Measurements from ENCODE around the gene CRTC1. TPM values are rescaled to one million over a fixed set of nuclear protein-coding genes. Genes with fewer than 3 reads are reported as not detected.

Gene CRTC1
- total RNA-seq, 1 donor from 2014 or later: 14.6 TPM

DNA sequence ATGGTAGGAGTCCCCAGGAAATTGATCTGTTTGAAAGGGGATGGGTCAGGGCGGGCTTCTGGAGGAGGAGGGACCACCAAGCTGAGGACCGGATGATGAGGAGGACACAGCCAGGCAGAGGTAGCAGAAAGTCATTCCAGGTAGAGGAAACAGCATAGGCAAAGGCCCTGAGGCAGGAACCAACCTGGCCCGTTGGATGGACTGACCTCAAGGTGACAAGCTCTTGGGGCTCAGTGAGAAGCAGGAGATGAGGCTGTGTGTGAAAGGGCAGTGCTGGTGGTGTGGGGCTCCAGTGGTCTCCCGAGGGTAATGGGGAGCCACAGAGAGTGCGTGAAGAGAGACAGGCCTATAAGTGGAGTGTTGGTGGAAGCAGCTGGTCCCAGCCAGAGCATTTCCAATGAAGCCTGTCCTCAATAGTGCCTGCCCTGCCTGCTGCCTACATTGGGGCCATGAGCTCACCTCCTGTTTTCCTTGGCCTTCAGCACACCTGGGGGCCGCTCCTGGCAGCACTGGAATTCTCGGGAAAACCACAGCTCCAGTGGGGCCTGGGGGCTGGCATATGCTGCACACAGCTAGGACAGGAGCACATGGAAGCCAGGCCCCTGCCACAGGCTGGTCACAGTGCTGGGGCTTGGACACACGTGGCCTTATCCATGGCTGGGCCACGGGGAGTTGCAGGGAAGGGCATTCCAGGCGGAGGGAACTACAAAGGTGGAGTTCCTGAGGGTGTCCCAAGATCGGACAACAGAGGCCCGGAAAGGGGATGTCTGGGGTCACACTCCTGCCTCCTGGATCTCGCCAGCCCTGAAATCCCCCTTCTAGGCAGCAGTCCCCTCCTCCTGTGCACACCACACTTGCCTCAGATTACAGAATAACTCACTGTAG, 109.9 kb downstream of the CRTC1 start:
- no peak overlapping the region for H3K27ac Mint-ChIP-seq (ENCODE audit: unreplicated experiment)
- H3K9me3 Mint-ChIP-seq (ENCODE audit: low read depth): no peaks in the 10 kb centered on the region
- H3K4me3 Mint-ChIP-seq (ENCODE audit: unreplicated experiment): no peak overlapping the region
- TF ChIP-seq, protein P1, sequence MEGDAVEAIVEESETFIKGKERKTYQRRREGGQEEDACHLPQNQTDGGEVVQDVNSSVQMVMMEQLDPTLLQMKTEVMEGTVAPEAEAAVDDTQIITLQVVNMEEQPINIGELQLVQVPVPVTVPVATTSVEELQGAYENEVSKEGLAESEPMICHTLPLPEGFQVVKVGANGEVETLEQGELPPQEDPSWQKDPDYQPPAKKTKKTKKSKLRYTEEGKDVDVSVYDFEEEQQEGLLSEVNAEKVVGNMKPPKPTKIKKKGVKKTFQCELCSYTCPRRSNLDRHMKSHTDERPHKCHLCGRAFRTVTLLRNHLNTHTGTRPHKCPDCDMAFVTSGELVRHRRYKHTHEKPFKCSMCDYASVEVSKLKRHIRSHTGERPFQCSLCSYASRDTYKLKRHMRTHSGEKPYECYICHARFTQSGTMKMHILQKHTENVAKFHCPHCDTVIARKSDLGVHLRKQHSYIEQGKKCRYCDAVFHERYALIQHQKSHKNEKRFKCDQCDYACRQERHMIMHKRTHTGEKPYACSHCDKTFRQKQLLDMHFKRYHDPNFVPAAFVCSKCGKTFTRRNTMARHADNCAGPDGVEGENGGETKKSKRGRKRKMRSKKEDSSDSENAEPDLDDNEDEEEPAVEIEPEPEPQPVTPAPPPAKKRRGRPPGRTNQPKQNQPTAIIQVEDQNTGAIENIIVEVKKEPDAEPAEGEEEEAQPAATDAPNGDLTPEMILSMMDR (IDR thresholded peaks at IDR 0.05): no peak
- DNase-seq (ENCODE audit: low spot score): no peak
- peaks cover 3% of the 10 kb centered on the region for H3K36me3 Mint-ChIP-seq (ENCODE audit: low read depth)
- peaks cover 23% of the 10 kb centered on the region for H3K4me1 Mint-ChIP-seq (ENCODE audit: low read depth)
- H3K27me3 Mint-ChIP-seq (ENCODE audit: low read depth): peaks cover 27% of the 10 kb centered on the region

- DNase-seq (ENCODE audit: low spot score): no peak
- Mint-ChIP-seq H3K4me1 (ENCODE audit: low read depth) (peaks cover 23% of the 10 kb centered on the region), H3K9me3 (ENCODE audit: low read depth) (no peaks in the 10 kb centered on the region), H3K27ac (ENCODE audit: unreplicated experiment) (no peak overlapping the region), H3K36me3 (ENCODE audit: low read depth) (peaks cover 3% of the 10 kb centered on the region), H3K4me3 (ENCODE audit: unreplicated experiment) (no peak overlapping the region), H3K27me3 (ENCODE audit: low read depth) (peaks cover 24% of the 10 kb centered on the region)
- TF ChIP-seq, protein P1 (IDR thresholded peaks at IDR 0.05): no peak
Observed at GRCh38 chr19:18794029-18794313, 110.5 kb downstream of the CRTC1 start.

GRCh38 chr19:18794692-18795091, 111.2 kb downstream of the CRTC1 start:
- DNase-seq (ENCODE audit: low spot score): no peak
- Mint-ChIP-seq H3K9me3 (ENCODE audit: low read depth) (no peaks in the 10 kb centered on the region), H3K36me3 (ENCODE audit: low read depth) (peaks cover 3% of the 10 kb centered on the region), H3K27ac (ENCODE audit: unreplicated experiment) (no peak overlapping the region), H3K4me1 (ENCODE audit: low read depth) (peaks cover 19% of the 10 kb centered on the region), H3K27me3 (ENCODE audit: low read depth) (peaks cover 18% of the 10 kb centered on the region), H3K4me3 (ENCODE audit: unreplicated experiment) (no peak overlapping the region)
- TF ChIP-seq, protein P1 (IDR thresholded peaks at IDR 0.05): no peak

DNA sequence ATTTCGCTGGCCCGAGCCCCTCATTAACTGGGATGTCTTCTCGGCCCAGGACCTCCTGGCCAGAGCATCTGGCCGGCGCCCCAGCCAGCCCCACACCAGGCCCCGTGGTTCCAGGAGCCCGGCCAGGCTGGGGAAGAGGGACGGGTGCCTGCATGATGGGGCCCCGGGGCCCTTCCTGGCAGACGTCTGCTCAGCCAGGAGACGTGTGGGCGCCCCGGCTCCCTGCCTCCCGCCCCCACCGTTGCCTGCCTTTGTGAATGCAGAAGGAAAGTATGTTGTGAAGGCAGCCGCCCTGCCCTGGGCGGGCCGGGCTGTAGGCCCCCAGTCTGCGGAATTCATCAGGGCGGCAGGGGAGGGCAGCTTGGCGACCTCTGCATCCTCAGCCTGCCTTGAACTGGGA, 112.1 kb downstream of the CRTC1 start:
- Mint-ChIP-seq H3K27me3 (ENCODE audit: low read depth) (peaks cover 12% of the 10 kb centered on the region), H3K27ac (ENCODE audit: unreplicated experiment) (no peak overlapping the region), H3K36me3 (ENCODE audit: low read depth) (no peaks in the 10 kb centered on the region), H3K4me3 (ENCODE audit: unreplicated experiment) (no peak overlapping the region), H3K9me3 (ENCODE audit: low read depth) (no peaks in the 10 kb centered on the region), H3K4me1 (ENCODE audit: low read depth) (peaks cover 12% of the 10 kb centered on the region)
- no peak for DNase-seq (ENCODE audit: low spot score)
- TF ChIP-seq, protein P1 (IDR thresholded peaks at IDR 0.05): no peak

- Mint-ChIP-seq H3K27me3 (ENCODE audit: low read depth) (peaks cover 7% of the 10 kb centered on the region), H3K27ac (ENCODE audit: unreplicated experiment) (no peak overlapping the region), H3K9me3 (ENCODE audit: low read depth) (no peaks in the 10 kb centered on the region), H3K4me3 (ENCODE audit: unreplicated experiment) (no peak overlapping the region), H3K36me3 (ENCODE audit: low read depth) (no peaks in the 10 kb centered on the region), H3K4me1 (ENCODE audit: low read depth) (peaks cover 9% of the 10 kb centered on the region)
- DNase-seq (ENCODE audit: low spot score): no peak
- TF ChIP-seq, protein P1 (IDR thresholded peaks at IDR 0.05): no peak
Observed at GRCh38 chr19:18796239-18796638, 112.8 kb downstream of the CRTC1 start.
